ENCODE results near the gene FCRL1. TPM values are rescaled to one million over a fixed set of nuclear protein-coding genes. Genes with fewer than 3 reads are reported as not detected.

The FCRL1 gene
- total RNA-seq, 1 donor from 2014 or later: 4.2 TPM

DNA sequence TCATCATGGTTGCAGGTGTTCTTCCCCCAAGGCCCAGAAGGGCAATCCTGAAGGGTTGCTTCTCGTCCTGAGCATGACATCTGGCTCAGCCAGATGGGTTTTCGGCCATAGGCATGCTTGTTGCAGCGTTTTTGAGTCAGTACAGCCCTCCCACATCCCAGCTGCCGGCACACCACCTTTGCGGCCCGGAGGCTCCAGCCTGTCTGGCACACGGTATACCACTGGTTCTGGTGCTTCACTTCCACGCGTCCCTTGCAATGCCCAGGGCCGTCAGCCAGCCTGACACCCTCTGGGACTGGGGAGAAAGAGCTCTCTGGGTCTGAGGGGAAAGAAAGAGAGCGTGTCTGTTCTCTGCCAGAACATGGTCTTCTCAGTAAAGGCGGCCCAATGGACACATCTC, 14.5 kb upstream of the FCRL1 start:
- DNase-seq (no peak), ATAC-seq (no peak)
- TF ChIP-seq, protein P1, sequence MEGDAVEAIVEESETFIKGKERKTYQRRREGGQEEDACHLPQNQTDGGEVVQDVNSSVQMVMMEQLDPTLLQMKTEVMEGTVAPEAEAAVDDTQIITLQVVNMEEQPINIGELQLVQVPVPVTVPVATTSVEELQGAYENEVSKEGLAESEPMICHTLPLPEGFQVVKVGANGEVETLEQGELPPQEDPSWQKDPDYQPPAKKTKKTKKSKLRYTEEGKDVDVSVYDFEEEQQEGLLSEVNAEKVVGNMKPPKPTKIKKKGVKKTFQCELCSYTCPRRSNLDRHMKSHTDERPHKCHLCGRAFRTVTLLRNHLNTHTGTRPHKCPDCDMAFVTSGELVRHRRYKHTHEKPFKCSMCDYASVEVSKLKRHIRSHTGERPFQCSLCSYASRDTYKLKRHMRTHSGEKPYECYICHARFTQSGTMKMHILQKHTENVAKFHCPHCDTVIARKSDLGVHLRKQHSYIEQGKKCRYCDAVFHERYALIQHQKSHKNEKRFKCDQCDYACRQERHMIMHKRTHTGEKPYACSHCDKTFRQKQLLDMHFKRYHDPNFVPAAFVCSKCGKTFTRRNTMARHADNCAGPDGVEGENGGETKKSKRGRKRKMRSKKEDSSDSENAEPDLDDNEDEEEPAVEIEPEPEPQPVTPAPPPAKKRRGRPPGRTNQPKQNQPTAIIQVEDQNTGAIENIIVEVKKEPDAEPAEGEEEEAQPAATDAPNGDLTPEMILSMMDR (IDR thresholded peaks at IDR 0.05): no peak
- Histone ChIP-seq H3K36me3 (no peaks in the 10 kb centered on the region), H3K4me3 (no peak overlapping the region), H3K4me1 (no peaks in the 10 kb centered on the region), H3K27me3 (ENCODE audit: low read depth) (no peaks in the 10 kb centered on the region), H3K27ac (no peak overlapping the region), H3K9me3 (no peaks in the 10 kb centered on the region)
- intact Hi-C loops (cut with DNase I): no loop called here

DNA sequence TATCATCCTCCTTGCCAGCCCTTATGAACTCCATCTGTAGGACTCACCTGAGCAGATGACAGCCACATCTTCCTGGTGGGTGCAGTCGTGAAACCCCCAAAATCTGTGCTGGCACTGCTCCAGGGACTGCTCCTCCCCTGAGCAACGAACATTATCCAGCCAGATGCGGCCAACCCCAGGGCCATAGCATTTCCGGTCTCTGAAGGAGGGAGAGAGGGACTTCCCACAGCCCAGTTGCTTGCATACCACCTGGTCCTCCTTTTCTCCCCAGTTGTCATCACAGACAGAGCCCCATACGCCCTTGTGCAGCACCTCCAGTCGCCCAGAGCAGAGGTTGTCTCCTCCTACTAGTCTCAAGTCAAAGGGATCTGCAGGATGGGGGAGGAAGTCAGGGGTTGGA, 13.2 kb upstream of the FCRL1 start:
- ATAC-seq (no peak), DNase-seq (no peak)
- no peaks in the 10 kb centered on the region for H3K27me3 ChIP-seq (ENCODE audit: low read depth)
- no peaks in the 10 kb centered on the region for H3K36me3 ChIP-seq
- H3K4me3 ChIP-seq: no peak overlapping the region
- TF ChIP-seq, protein P1 (IDR thresholded peaks at IDR 0.05): no peak
- H3K4me1 ChIP-seq: no peaks in the 10 kb centered on the region
- no peak overlapping the region for H3K27ac ChIP-seq
- intact Hi-C loops (cut with DNase I): no loop called here
- H3K9me3 ChIP-seq: no peaks in the 10 kb centered on the region

DNA sequence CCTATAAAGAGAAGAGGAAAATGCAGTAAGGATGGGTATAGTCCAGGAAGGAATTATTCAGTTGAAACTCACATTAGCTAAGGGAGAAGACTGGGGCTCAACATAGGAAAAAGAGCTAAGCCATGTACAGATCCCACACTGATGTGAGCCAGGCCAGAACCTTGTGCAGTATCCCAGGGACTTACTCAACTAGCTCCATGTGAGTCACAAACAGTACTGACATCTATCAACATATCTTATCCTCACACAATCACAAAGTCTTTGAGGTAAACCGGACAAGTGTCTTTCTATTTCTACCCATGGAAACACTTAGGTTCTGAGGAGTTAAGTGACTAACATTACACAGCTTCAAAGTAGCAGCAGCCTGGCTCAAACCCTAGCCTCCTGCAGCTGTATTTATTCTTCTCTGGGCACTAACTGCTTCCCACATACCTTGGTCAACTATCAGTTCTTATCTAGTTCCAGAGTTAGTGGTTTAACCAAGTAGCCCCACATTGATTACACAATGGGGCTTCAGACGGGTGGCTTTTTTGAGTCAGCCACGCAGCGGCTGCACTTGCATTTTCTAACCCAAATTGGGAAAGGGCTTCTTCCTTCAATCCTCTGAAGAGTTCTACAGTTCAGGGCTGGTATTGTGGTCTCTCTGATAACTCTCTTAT, 12.2 kb upstream of the FCRL1 start:
- intact Hi-C loops (cut with DNase I): no loop called here
- no peaks in the 10 kb centered on the region for H3K4me1 ChIP-seq
- TF ChIP-seq, protein P1 (IDR thresholded peaks at IDR 0.05): no peak
- no peak for ATAC-seq
- H3K36me3 ChIP-seq: no peaks in the 10 kb centered on the region
- no peaks in the 10 kb centered on the region for H3K9me3 ChIP-seq
- H3K4me3 ChIP-seq: no peak overlapping the region
- H3K27ac ChIP-seq: no peak overlapping the region
- no peaks in the 10 kb centered on the region for H3K27me3 ChIP-seq (ENCODE audit: low read depth)
- DNase-seq: no peak

DNA sequence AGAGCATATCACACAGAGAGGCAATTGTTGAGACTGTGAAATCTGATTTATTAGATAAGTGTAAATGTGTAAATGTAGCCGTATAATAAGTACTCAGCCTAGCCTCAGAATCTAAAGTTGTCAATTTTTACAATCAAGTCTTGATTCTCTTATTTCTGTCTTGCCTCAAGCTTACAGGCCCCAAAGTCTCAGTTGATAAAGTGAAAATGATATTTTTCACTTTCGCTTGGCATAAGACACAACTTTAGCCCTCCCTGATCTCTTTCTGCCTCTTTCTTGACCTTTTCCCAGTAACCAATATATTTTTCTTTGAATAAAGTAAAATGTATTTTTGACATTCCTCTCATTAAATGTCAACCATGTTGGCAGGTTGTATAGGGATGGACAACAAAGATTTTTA, 11.0 kb upstream of the FCRL1 start:
- no peak overlapping the region for H3K27ac ChIP-seq
- intact Hi-C loops (cut with DNase I): no loop called here
- TF ChIP-seq, protein P1 (IDR thresholded peaks at IDR 0.05): no peak

DNA sequence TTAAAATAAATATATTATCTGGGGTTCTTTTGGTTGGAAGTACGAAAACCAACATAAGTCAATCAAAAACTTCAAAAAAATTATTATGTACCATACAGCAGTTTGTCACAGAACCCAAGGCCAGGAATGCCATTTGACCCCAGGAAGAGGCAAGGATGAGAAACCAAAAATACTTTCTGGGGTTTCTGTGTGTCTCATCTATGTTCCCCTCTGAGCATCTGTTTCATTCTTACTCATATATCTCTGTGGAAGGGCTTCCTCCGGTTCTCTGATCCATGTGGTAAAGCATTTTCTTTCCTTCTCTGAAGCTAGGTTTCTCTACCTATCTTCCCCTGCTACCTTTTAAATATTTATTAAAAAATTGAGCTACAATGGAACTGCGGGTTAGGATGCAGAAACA, 9.8 kb upstream of the FCRL1 start:
- TF ChIP-seq, protein P1 (IDR thresholded peaks at IDR 0.05): no peak
- DNase-seq (no peak), ATAC-seq (no peak)
- Histone ChIP-seq H3K4me3 (no peak overlapping the region), H3K36me3 (no peaks in the 10 kb centered on the region), H3K9me3 (no peaks in the 10 kb centered on the region), H3K27ac (no peak overlapping the region), H3K27me3 (ENCODE audit: low read depth) (no peaks in the 10 kb centered on the region), H3K4me1 (no peaks in the 10 kb centered on the region)
- intact Hi-C loops (cut with DNase I): no loop called here

More for the DNA sequence above, 11.0 kb upstream of the FCRL1 start:
- no peaks in the 10 kb centered on the region for H3K36me3 ChIP-seq
- ATAC-seq: no peak
- H3K4me1 ChIP-seq: no peaks in the 10 kb centered on the region
- no peaks in the 10 kb centered on the region for H3K27me3 ChIP-seq (ENCODE audit: low read depth)
- H3K9me3 ChIP-seq: no peaks in the 10 kb centered on the region
- DNase-seq: no peak
- H3K4me3 ChIP-seq: no peak overlapping the region

All from lower lobe of right lung (tissue), 2 donors.